Epithelial cell of esophagus (primary cell): Measurements from ENCODE around the gene FBRSL1.
"Not testable (repeated sequence)": the region's sequence is repeated elsewhere in the genome, so short reads cannot be mapped to it uniquely, and the experiment has no call there.

Experiments
- DNase-seq: peaks from one replicate; pipeline ENCODE4 v3.0.0; 2010; ENCODE audit warnings: low read depth
- H3K4me3 ChIP-seq: 2 replicates; pipeline ENCODE4 v1.5.1; 2011; ENCODE audit warnings: mild to moderate bottlenecking, low read length, control low read depth
- TF ChIP-seq, protein P1 (sequence below): IDR thresholded peaks from 2 replicates; pipeline ENCODE4 v1.5.1; 2011; ENCODE audit warnings: low read depth, mild to moderate bottlenecking, low read length, control low read depth, inconsistent platforms; ENCODE audit not compliant: insufficient read depth; ENCODE audit errors: missing control alignments

The FBRSL1 gene

DNA sequence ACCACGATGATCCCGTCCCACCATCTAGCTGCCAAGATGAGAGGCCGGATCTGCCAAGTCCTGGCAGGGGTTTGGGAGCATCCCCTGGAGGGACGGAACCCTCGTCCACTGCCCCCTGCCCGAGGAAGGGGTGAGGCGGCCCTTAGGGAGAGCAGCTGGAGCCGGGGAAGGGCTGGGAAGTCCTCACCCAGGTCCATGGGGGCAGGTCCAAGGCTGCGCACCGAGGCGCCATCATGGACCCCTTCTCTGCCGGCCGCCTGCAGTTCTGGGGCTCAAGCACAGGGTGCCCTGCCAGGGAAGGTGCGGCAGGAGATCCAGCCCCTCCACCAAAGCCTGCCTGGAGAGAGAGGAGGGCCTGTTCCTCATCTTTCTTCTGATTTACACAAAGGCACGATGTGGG lies 17.6 kb upstream of the FBRSL1 start:
- TF ChIP-seq, protein P1, sequence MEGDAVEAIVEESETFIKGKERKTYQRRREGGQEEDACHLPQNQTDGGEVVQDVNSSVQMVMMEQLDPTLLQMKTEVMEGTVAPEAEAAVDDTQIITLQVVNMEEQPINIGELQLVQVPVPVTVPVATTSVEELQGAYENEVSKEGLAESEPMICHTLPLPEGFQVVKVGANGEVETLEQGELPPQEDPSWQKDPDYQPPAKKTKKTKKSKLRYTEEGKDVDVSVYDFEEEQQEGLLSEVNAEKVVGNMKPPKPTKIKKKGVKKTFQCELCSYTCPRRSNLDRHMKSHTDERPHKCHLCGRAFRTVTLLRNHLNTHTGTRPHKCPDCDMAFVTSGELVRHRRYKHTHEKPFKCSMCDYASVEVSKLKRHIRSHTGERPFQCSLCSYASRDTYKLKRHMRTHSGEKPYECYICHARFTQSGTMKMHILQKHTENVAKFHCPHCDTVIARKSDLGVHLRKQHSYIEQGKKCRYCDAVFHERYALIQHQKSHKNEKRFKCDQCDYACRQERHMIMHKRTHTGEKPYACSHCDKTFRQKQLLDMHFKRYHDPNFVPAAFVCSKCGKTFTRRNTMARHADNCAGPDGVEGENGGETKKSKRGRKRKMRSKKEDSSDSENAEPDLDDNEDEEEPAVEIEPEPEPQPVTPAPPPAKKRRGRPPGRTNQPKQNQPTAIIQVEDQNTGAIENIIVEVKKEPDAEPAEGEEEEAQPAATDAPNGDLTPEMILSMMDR = no peak
- DNase-seq = no peak
- H3K4me3 ChIP-seq = no peak overlapping the region

DNA sequence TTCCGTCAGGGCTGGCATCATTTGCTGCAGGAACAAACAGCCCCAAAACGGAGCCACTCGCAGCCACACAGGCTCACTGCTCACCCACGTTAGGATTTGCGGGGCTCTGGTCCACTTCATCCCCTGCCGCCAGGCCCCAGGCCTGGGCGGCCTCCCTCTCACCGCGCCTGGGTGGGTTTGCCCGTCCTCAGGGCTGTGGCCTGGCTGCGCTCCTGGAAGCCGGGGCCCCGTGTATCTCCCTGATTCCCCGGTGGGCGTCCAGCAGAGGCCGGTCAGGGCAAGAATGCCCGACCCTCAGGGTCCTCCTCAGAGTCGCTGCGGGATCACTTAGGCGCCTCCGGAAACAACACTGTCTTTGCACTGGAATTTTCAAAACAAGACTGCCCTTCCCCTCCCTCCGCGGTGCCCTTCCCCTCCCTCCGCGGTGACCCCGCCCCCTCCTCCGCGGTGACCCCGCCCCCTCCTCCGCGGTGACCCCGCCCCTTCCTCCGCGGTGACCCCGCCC lies 15.7 kb upstream of the FBRSL1 start:
- H3K4me3 ChIP-seq = no peak overlapping the region
- no peak for DNase-seq
- TF ChIP-seq, protein P1 = no peak

DNA sequence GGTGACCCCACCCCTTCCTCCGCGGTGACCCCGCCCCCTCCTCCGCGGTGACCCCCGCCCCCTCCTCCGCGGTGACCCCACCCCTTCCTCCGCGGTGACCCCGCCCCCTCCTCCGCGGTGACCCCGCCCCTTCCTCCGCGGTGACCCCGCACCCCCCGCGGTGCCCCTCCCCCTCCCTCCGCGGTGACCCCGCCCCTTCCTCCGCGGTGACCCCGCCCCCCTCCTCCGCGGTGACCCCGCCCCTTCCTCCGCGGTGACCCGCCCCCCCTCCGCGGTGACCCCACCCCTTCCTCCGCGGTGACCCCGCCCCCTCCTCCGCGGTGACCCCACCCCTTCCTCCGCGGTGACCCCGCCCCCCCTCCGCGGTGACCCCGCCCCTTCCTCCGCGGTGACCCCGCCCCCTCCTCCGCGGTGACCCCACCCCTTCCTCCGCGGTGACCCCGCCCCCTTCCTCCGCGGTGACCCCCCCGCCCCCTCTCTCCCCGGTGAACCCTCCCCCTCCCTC lies 15.1 kb upstream of the FBRSL1 start:
- not testable (repeated sequence) for DNase-seq, H3K4me3 ChIP-seq

DNA sequence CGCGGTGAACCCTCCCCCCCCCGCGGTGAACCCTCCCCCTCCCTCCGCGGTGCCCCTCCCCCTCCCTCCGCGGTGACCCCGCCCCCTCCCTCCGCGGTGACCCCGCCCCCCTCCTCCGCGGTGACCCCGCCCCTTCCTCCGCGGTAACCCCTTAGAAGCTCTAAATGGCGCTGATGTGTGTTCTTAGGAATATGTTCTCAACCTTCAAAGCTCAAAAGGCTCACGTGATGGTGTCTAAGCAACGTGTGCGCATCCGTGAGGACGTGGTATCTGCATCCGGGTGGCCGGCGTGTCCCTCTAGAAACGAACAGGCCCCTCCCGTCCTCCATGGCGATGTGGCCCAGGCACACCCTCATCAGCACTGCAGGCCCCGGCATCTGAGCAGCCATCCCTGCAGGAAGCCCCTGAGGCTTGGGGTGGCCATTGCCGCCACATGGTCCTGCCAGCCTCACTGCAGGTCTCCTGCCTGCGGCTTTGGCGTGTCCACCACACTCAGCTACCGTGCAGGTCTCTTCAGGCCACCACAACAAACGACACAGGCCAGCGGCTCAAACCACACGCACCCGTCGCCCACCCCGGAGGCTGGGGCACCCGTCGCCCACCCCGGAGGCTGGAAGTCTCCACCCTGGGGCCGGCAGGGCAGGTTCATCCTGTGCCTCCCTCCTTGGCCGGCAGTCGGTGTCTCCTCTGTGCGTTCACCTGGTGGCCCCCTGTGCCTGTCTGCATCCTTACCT lies 14.5 kb upstream of the FBRSL1 start:
- H3K4me3 ChIP-seq = no peak overlapping the region
- no peak for DNase-seq
- TF ChIP-seq, protein P1 = no peak

DNA sequence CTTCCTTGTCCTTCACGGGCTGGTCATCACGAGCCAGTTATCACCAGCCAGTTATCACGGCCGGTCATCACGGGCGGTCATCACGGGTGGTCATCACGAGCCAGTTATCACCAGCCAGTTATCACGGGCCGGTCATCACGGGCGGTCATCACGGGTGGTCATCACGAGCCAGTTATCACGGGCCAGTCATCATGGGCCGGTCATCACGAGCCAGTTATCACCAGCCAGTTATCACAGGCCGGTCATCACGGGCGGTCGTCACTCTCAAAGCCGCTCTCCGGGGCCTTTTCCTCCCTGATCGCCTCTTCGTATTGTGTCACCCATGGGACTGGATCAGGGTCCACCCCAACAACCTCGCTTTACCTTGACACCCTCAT lies 13.9 kb upstream of the FBRSL1 start:
- TF ChIP-seq, protein P1 = no peak

DNA sequence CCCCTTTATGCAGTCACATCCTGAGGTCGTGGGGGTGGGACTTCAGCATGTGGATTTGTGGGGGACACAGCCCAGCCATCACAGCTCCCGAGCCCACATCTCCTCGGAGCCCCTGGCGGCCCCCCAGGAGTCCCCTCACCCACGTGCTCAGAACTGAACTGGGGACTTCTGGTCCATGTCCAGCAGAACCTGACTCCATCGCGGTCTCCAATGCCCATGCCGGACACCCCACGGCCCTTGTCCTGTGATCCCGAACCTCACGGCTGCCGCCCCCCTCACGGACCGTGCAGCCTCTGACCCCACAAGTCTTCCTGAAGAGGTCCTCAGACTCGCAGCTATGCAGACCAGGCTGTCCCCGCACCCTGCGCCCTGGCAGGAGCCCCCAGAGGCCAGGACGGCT lies 13.5 kb upstream of the FBRSL1 start:
- no peak overlapping the region for H3K4me3 ChIP-seq
- no peak for DNase-seq
- TF ChIP-seq, protein P1 = no peak

More for the DNA sequence above, 13.9 kb upstream of the FBRSL1 start:
- no peak overlapping the region for H3K4me3 ChIP-seq
- DNase-seq = no peak

DNA sequence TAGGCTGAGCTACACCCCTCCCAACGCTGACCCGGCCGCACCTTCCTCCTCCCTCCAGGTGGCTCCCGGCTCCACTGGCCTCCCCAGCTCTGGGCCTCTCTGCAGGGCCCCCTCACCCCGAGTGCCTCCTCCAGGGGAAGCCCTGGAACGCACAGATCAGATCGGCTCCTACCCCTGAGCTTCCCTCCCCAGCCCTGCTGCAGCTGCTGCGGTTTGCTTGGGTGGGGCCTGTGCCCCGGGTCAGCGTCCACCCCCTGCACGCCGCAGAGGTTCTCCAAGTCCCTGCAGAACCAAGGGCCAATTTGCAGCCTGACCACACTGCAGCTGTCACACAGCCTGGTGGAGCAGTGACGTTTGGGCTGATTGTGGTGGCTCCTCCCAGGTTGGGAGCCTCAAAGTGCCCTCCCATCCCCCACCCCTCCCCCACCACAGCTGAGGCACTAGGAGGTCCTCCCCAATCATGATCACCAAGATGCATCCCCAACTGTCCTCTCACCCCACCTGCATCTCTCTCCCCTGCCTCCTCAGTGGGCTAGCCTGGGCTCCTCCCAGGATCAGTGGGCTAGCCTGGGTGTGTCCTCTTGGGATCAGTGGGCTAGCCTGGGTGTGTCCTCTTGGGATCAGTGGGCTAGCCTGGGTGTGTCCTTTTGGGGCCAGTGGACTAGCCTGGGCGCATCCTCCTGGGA lies 12.8 kb upstream of the FBRSL1 start:
- DNase-seq = no peak
- no peak overlapping the region for H3K4me3 ChIP-seq
- TF ChIP-seq, protein P1 = no peak
